ENCODE data around the gene CYB5R4. TPM values are rescaled to one million over a fixed set of nuclear protein-coding genes. Genes with fewer than 3 reads are reported as not detected.

The CYB5R4 gene
- polyA plus RNA-seq, 1 donor from 2014 or later: 18.0 TPM

- Histone ChIP-seq H3K79me2 (replicated peaks; ENCODE audit: insufficient read depth, low read length) (no peaks in the 10 kb centered on the region), H3K27me3 (ENCODE audit: insufficient read depth, low read depth, low read length) (no peaks in the 10 kb centered on the region), H3K9ac (ENCODE audit: low read length) (no peak overlapping the region), H3K36me3 (ENCODE audit: insufficient read depth, low read length) (no peaks in the 10 kb centered on the region), H3F3A (ENCODE audit: insufficient read depth, low read length, poor library complexity, severe bottlenecking) (no peaks in the 10 kb centered on the region), H3K9me2 (ENCODE audit: insufficient read depth, low read length) (no peaks in the 10 kb centered on the region), H2AFZ (ENCODE audit: low read depth, low read length) (no peak overlapping the region), H3K4me2 (ENCODE audit: low read length) (no peak overlapping the region), H3K9me3 (ENCODE audit: low read length) (no peaks in the 10 kb centered on the region), H3K4me3 (ENCODE audit: low read length) (no peak overlapping the region), H4K20me1 (ENCODE audit: insufficient read depth) (no peaks in the 10 kb centered on the region), H3K27ac (ENCODE audit: low read length) (no peak overlapping the region)
- TF ChIP-seq CTCF (IDR thresholded peaks at IDR 0.05; ENCODE audit: poor library complexity, severe bottlenecking) (no peak), REST (IDR thresholded peaks at IDR 0.05; ENCODE audit: borderline replicate concordance) (no peak), RAD21 (conservative IDR thresholded peaks at IDR 0.05) (no peak), SMC3 (conservative IDR thresholded peaks at IDR 0.05; ENCODE audit: poor library complexity) (no peak), POLR2AphosphoS5 (IDR thresholded peaks at IDR 0.05) (no peak), TAF1 (IDR thresholded peaks at IDR 0.05; ENCODE audit: low read depth) (no peak), MXI1 (conservative IDR thresholded peaks at IDR 0.05; ENCODE audit: poor library complexity, severe bottlenecking) (no peak), EZH2 (IDR thresholded peaks at IDR 0.05; ENCODE audit: borderline replicate concordance, insufficient read depth, low read length, poor library complexity, severe bottlenecking) (no peak), EP300 (conservative IDR thresholded peaks at IDR 0.05; ENCODE audit: poor library complexity, severe bottlenecking) (no peak)
Measured at GRCh38 chr6:83872386-83873118, 13.1 kb downstream of the CYB5R4 start.

GRCh38 chr6:83873869-83874268, 14.4 kb downstream of the CYB5R4 start:
- Histone ChIP-seq H3F3A (ENCODE audit: insufficient read depth, low read length, poor library complexity, severe bottlenecking) (no peaks in the 10 kb centered on the region), H3K27me3 (ENCODE audit: insufficient read depth, low read depth, low read length) (no peaks in the 10 kb centered on the region), H3K9me2 (ENCODE audit: insufficient read depth, low read length) (no peaks in the 10 kb centered on the region), H3K79me2 (replicated peaks; ENCODE audit: insufficient read depth, low read length) (no peaks in the 10 kb centered on the region), H4K20me1 (ENCODE audit: insufficient read depth) (no peaks in the 10 kb centered on the region), H2AFZ (ENCODE audit: low read depth, low read length) (no peak overlapping the region), H3K9ac (ENCODE audit: low read length) (no peak overlapping the region), H3K4me3 (ENCODE audit: low read length) (no peak overlapping the region), H3K4me2 (ENCODE audit: low read length) (no peak overlapping the region), H3K27ac (ENCODE audit: low read length) (no peak overlapping the region), H3K36me3 (ENCODE audit: insufficient read depth, low read length) (no peaks in the 10 kb centered on the region), H3K9me3 (ENCODE audit: low read length) (no peaks in the 10 kb centered on the region)
- TF ChIP-seq RAD21 (conservative IDR thresholded peaks at IDR 0.05): no peak
- TF ChIP-seq CTCF (IDR thresholded peaks at IDR 0.05; ENCODE audit: poor library complexity, severe bottlenecking): no peak
- TF ChIP-seq EP300 (conservative IDR thresholded peaks at IDR 0.05; ENCODE audit: poor library complexity, severe bottlenecking): no peak
- no peak for TF ChIP-seq POLR2AphosphoS5 (IDR thresholded peaks at IDR 0.05)
- no peak for TF ChIP-seq MXI1 (conservative IDR thresholded peaks at IDR 0.05; ENCODE audit: poor library complexity, severe bottlenecking)
- no peak for TF ChIP-seq SMC3 (conservative IDR thresholded peaks at IDR 0.05; ENCODE audit: poor library complexity)
- TF ChIP-seq TAF1 (IDR thresholded peaks at IDR 0.05; ENCODE audit: low read depth): no peak
- no peak for TF ChIP-seq REST (IDR thresholded peaks at IDR 0.05; ENCODE audit: borderline replicate concordance)
- TF ChIP-seq EZH2 (IDR thresholded peaks at IDR 0.05; ENCODE audit: borderline replicate concordance, insufficient read depth, low read length, poor library complexity, severe bottlenecking): no peak
